GM03348 (cell line): Measurements from ENCODE around the gene MUCL1.
"Not testable (repeated sequence)": the region's sequence is repeated elsewhere in the genome, so short reads cannot be mapped to it uniquely, and the experiment has no call there.

ENCODE experiments used
- DNase-seq: peaks from one replicate; pipeline ENCODE4 v3.0.0; 2012; ENCODE audit warnings: low spot score

Gene MUCL1

GRCh38 chr12:54853933-54854538 is at the start of gene MUCL1:
TSS of gene MUCL1 (plus strand) at chr12:54854516. CDS start at chr12:54854583, 67 bp downstream.
- DNase-seq = peak; percentile 75

- DNase-seq = no peak
These were observed 32.6 kb upstream of the MUCL1 start for GRCh38 chr12:54821676-54822075.

GRCh38 chr12:54824402-54824801 is 29.9 kb upstream of the MUCL1 start:
- DNase-seq = no peak

GRCh38 chr12:54829511-54829910 is 24.8 kb upstream of the MUCL1 start:
- DNase-seq = no peak

- DNase-seq = no peak
These were observed 24.1 kb upstream of the MUCL1 start for GRCh38 chr12:54830199-54830598.

- no peak for DNase-seq
These were observed 22.7 kb upstream of the MUCL1 start for GRCh38 chr12:54831631-54832030.

- no peak for DNase-seq
These were observed 14.0 kb upstream of the MUCL1 start for GRCh38 chr12:54840244-54840865.

GRCh38 chr12:54857406-54857805 is 3.1 kb downstream of the MUCL1 start:
- DNase-seq = no peak

GRCh38 chr12:54858562-54858961 is 4.2 kb downstream of the MUCL1 start:
- DNase-seq = no peak

GRCh38 chr12:54859502-54859901 is 5.2 kb downstream of the MUCL1 start:
- DNase-seq = no peak

GRCh38 chr12:54861927-54862326 is 7.6 kb downstream of the MUCL1 start:
- no peak for DNase-seq

GRCh38 chr12:54863948-54864618 is 9.8 kb downstream of the MUCL1 start:
- DNase-seq = no peak

- DNase-seq = no peak
These were observed 11.5 kb downstream of the MUCL1 start for GRCh38 chr12:54865683-54866324.

GRCh38 chr12:54868690-54869089 is 14.4 kb downstream of the MUCL1 start:
- DNase-seq = no peak

GRCh38 chr12:54870048-54870447 is 15.7 kb downstream of the MUCL1 start:
- DNase-seq = no peak

GRCh38 chr12:54870617-54871016 is 16.3 kb downstream of the MUCL1 start:
- no peak for DNase-seq

- no peak for DNase-seq
These were observed 24.8 kb downstream of the MUCL1 start for GRCh38 chr12:54879150-54879549.

GRCh38 chr12:54879579-54879978 is 25.3 kb downstream of the MUCL1 start:
- DNase-seq = no peak

- no peak for DNase-seq
These were observed 27.8 kb downstream of the MUCL1 start for GRCh38 chr12:54882079-54882478.

GRCh38 chr12:54882597-54882996 is 28.3 kb downstream of the MUCL1 start:
- not testable (repeated sequence) for DNase-seq

- not testable (repeated sequence) for DNase-seq
These were observed 34.1 kb downstream of the MUCL1 start for GRCh38 chr12:54888428-54888827.

- no peak for DNase-seq
These were observed 36.0 kb downstream of the MUCL1 start for GRCh38 chr12:54890339-54890738.
